Heart right ventricle (tissue), 16 donors: Measurements from ENCODE around the gene PCSK2. TPM values are rescaled to one million over a fixed set of nuclear protein-coding genes. Genes with fewer than 3 reads are reported as not detected.

Experiments used
- ATAC-seq, 8 donors: fragments of 200-7000 bp; cut with Tn5 transposase; one replicate each; pipeline ENCODE4 v1.9.1; 2020; ENCODE audit warnings: mild to moderate bottlenecking in 8 of 8, moderate library complexity in 8 of 8, moderate number of reproducible peaks in 1 of 8
- DNase-seq, 2 donors: peaks; one replicate each; pipeline ENCODE4 v3.0.0-alpha.2; 2020
- H3K27ac ChIP-seq, 10 donors: fragments of 200-600 bp; sonication (generic) in 2 of 10; one replicate each; pipeline versions ENCODE4 v1.5.0 to v1.8.0; 2020 to 2022; ENCODE audit warnings: mild to moderate bottlenecking in 3 of 10
- H3K27me3 ChIP-seq, 7 donors: fragments of 200-600 bp; one replicate each; pipeline ENCODE4 v1.8.0; 2021 to 2022; ENCODE audit warnings: mild to moderate bottlenecking in 2 of 7
- H3K36me3 ChIP-seq, 9 donors: fragments of 200-600 bp; sonication (generic) in 1 of 9; one replicate each; pipeline versions ENCODE4 v1.5.0 to v1.8.0; 2020 to 2022; ENCODE audit warnings: mild to moderate bottlenecking in 2 of 9
- H3K4me1 ChIP-seq, 9 donors: fragments of 200-600 bp; sonication (generic) in 1 of 9; one replicate each; pipeline versions ENCODE4 v1.5.0 to v1.8.0; 2020 to 2022; ENCODE audit warnings: mild to moderate bottlenecking in 4 of 9
- H3K4me3 ChIP-seq, 10 donors: fragments of 200-600 bp; sonication (generic) in 2 of 10; one replicate each; pipeline versions ENCODE4 v1.5.0 to v1.8.0; 2020 to 2022; ENCODE audit warnings: mild to moderate bottlenecking in 7 of 10, moderate library complexity in 2 of 10
- H3K9me3 ChIP-seq, 11 donors: fragments of 200-600 bp in 10 of 11; sonication (generic) in 2 of 11; one replicate each; pipeline versions ENCODE4 v1.5.0 to v1.8.0; 2013 to 2022; ENCODE audit warnings: mild to moderate bottlenecking in 2 of 11, control low read depth in 1 of 11, moderate library complexity in 1 of 11
- WGBS, 2 donors: extraction: QIAGEN DNeasy Blood & Tissue Kit; methylation state at CpG; one replicate each; pipeline ENCODE4 v1.1.7; 2013; ENCODE audit warnings: inconsistent platforms in 1 of 2; 5-methylcytosine and 5-hydroxymethylcytosine counted together
- intact Hi-C, 10 donors: fragments of 100-400 bp; cut with DNase I; formaldehyde crosslinking; loops; one replicate each; pipeline versions ENCODE4 v1.11.1 to v1.14.2; 2022
- polyA plus RNA-seq, 2 donors: library from polyadenylated mRNA; stranded (reverse); fragments of 200-250 nt; gene quantifications; one replicate each; pipeline ENCODE4 v1.2.3, GENCODE V29; 2013
- total RNA-seq, 10 donors: library from RNA; stranded (reverse); fragmentation: NEBNext Ultra II Directional in 3 of 10; extraction: Animal tissue kit (Norgen Biotek cat#: 25700) in 3 of 10; gene quantifications; one replicate each; pipeline versions ENCODE4 v1.2.1 to v1.2.4, GENCODE V29; 2021 to 2023
- TF ChIP-seq, protein P1 (sequence below), 9 donors: fragments of 200-600 bp; sonication (generic) in 2 of 9; IDR thresholded peaks; one replicate each; pipeline versions ENCODE4 v1.5.0 to v1.8.0; 2021 to 2022; ENCODE audit warnings: antibody characterized with exemption in 9 of 9, mild to moderate bottlenecking in 5 of 9, moderate library complexity in 1 of 9
- donor health status: Arrhythmogenic right ventricular cardiomyopathy.
- donor health status: ischemic (EF 13 %, LVEDD 7.1; RV severe dilation, severe dysfunction).
- donor health status: healthy with polysubstance abuse.
- donor health status: DM: no; HTN: yes; CAD: no.
- donor health status: DM: no; HTN: no; CAD: no.
- donor health status: ischemic (EF 25% LVEDD 6.9; RV normal size, moderate dysfunction).
- donor health status: ischemic (EF 25% LVEDD 5.7; RV mildly dilated, moderate dysfunction).
- donor health status: healthy.
- donor health status: DM: yes; HTN: yes; CAD: no.
- donor health status: Ischemic cardiomyopathy.
- donor health status: ischemic (EF 35%, LVEDD 5.7; RV mildly dilated, moderate dysfunction).
- donor health status: nonischemic (EF 11% LVEDD 7.7; RV severe dilation, severe dysfunction).
- donor health status: DM: yes; HTN: yes; CAD: no.
- donor health status: PGD.
- donor health status: ischemic (EF 29% LVEDD 5.4; RV normal size, mild dysfunction).
- donor health status: nonischemic (EF 23%, LVEDD 6.1; RV moderate dilation, normal function).

PCSK2 gene
- total and polyA plus RNA-seq, 12 donors: 0.09 to 1.4 (median 0.66) TPM; not detected in 1

- no peaks in the 10 kb centered on the region for H3K36me3 ChIP-seq
Observed at GRCh38 chr20:17394411-17394810, 167.6 kb downstream of the PCSK2 start.

DNA sequence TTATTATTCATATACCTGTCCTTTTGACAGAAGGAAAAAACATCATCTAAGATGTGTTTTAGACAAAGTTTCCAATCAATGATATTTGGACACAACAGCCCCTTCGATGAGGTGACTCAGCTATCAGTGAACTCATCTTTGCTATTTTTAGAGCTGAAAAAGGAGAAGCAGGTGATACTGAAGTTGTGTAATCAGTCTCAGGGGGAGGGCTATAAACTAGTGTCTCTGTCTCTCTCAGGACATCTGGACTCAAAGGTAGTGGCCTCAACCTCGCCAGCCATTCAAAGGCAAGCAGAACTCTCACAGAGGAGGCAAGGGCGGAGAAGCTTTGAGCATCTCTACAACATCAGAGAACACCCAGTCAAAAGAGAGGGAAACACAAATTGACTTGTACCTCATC, 168.9 kb downstream of the PCSK2 start:
- 72 to 76% methylated on average over 3 of the region's 3 CpGs for WGBS, 2 donors
- Histone ChIP-seq H3K27ac (no peak overlapping the region), H3K4me1 (no peaks in the 10 kb centered on the region), H3K36me3 (no peaks in the 10 kb centered on the region), H3K9me3 (no peaks in the 10 kb centered on the region), H3K4me3 (no peak overlapping the region), H3K27me3 (peaks cover 0 to 10% (median 0%) of the 10 kb centered on the region in 7 donors)
- ATAC-seq (no peak), DNase-seq (no peak)
- intact Hi-C loops: no loop called here
- TF ChIP-seq, protein P1, sequence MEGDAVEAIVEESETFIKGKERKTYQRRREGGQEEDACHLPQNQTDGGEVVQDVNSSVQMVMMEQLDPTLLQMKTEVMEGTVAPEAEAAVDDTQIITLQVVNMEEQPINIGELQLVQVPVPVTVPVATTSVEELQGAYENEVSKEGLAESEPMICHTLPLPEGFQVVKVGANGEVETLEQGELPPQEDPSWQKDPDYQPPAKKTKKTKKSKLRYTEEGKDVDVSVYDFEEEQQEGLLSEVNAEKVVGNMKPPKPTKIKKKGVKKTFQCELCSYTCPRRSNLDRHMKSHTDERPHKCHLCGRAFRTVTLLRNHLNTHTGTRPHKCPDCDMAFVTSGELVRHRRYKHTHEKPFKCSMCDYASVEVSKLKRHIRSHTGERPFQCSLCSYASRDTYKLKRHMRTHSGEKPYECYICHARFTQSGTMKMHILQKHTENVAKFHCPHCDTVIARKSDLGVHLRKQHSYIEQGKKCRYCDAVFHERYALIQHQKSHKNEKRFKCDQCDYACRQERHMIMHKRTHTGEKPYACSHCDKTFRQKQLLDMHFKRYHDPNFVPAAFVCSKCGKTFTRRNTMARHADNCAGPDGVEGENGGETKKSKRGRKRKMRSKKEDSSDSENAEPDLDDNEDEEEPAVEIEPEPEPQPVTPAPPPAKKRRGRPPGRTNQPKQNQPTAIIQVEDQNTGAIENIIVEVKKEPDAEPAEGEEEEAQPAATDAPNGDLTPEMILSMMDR (IDR thresholded peaks at IDR 0.05): no peak

More at GRCh38 chr20:17394411-17394810, 167.6 kb downstream of the PCSK2 start:
- ATAC-seq (no peak), DNase-seq (no peak)
- intact Hi-C loops: loop anchor here in 1 of 10 donors (5.0 kb wide), 1 partner anchor 1268 kb away; no protein-coding TSS in a partner anchor
- 71 to 74% methylated on average over 5 of the region's 5 CpGs for WGBS, 2 donors
- TF ChIP-seq, protein P1 (IDR thresholded peaks at IDR 0.05): no peak
- no peaks in the 10 kb centered on the region for H3K4me1 ChIP-seq
- no peak overlapping the region for H3K27ac ChIP-seq
- H3K9me3 ChIP-seq: no peaks in the 10 kb centered on the region
- H3K27me3 ChIP-seq: peaks cover 0 to 13% (median 0%) of the 10 kb centered on the region in 7 donors
- no peak overlapping the region for H3K4me3 ChIP-seq

- Histone ChIP-seq H3K4me1 (no peaks in the 10 kb centered on the region), H3K4me3 (no peak overlapping the region), H3K27me3 (peaks cover 0 to 15% (median 11%) of the 10 kb centered on the region in 7 donors), H3K27ac (no peak overlapping the region), H3K36me3 (no peaks in the 10 kb centered on the region), H3K9me3 (peaks cover 0 to 7% (median 0%) of the 10 kb centered on the region in 11 donors)
- DNase-seq (no peak), ATAC-seq (no peak)
- TF ChIP-seq, protein P1 (IDR thresholded peaks at IDR 0.05): no peak
- WGBS, 2 donors: 25% methylated on average over 7 of the region's 7 CpGs
- intact Hi-C loops: no loop called here
Observed at GRCh38 chr20:17399303-17399985, 172.6 kb downstream of the PCSK2 start.

DNA sequence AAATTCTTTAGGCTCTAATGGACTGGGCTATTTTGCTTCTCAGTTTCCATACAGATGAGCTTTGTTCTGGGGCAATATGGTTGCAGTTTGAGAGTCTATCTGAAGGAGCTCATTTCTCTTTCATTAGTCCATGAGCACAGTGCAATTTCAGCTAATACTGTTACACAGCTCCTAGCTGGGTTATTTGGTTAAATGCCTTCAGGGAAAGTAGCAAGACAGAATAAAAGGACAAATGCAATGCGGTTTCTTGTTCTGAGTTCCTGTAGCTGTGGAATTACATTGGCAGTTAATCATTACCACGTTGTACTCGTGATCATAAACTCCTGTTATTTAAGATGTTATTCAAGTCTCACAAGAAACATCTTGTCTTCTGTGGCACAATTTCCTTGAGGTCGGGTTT, 176.6 kb downstream of the PCSK2 start:
- Histone ChIP-seq H3K4me1 (no peaks in the 10 kb centered on the region), H3K4me3 (no peak overlapping the region), H3K36me3 (no peaks in the 10 kb centered on the region), H3K9me3 (peaks cover 0 to 7% (median 0%) of the 10 kb centered on the region in 11 donors), H3K27me3 (peaks cover 0 to 17% (median 9%) of the 10 kb centered on the region in 7 donors), H3K27ac (no peak overlapping the region)
- no peak for ATAC-seq
- WGBS, 2 donors: 73 to 82% methylated on average over 4 of the region's 4 CpGs
- intact Hi-C loops: no loop called here
- TF ChIP-seq, protein P1 (IDR thresholded peaks at IDR 0.05): no peak
- no peak for DNase-seq
